Spinal cord (tissue), 10 donors: Measurements from ENCODE around the gene AIFM3. TPM values are rescaled to one million over a fixed set of nuclear protein-coding genes. Genes with fewer than 3 reads are reported as not detected.

Experiments
- DNase-seq, 6 donors: peaks; one replicate each; pipeline versions ENCODE4 v3.0.0 to v3.0.0-alpha.2; 2013 to 2015; ENCODE audit warnings: low spot score in 6 of 6, low read depth in 4 of 6
- H3K27ac ChIP-seq: one replicate; pipeline ENCODE4 v1.5.1; 2013; ENCODE audit warnings: low read depth, low read length, control low read depth
- H3K27me3 ChIP-seq: one replicate; pipeline ENCODE4 v1.6.1; 2013; ENCODE audit warnings: low read length; ENCODE audit not compliant: control insufficient read depth, insufficient read depth
- H3K36me3 ChIP-seq: one replicate; pipeline ENCODE4 v1.6.1; 2013; ENCODE audit warnings: low read length; ENCODE audit not compliant: control insufficient read depth, insufficient read depth
- H3K4me1 ChIP-seq: one replicate; pipeline ENCODE4 v1.6.1; 2013; ENCODE audit warnings: low read length; ENCODE audit not compliant: control insufficient read depth, insufficient read depth
- H3K4me3 ChIP-seq: one replicate; pipeline ENCODE4 v1.5.1; 2013; ENCODE audit warnings: low read depth, low read length, control low read depth
- H3K9me3 ChIP-seq: one replicate; pipeline ENCODE4 v1.6.1; 2013; ENCODE audit warnings: low read length; ENCODE audit not compliant: control insufficient read depth, insufficient read depth
- WGBS: methylation state at CpG from one replicate; pipeline ENCODE4 v1.1.5; 2013; ENCODE audit warnings: missing lambda C conversion rate; ENCODE audit not compliant: insufficient coverage; 5-methylcytosine and 5-hydroxymethylcytosine counted together
- polyA plus RNA-seq, 2 donors: library from polyadenylated mRNA; unstranded; fragments of 120-200 nt; gene quantifications; one replicate each; pipeline ENCODE4 v1.2.1, GENCODE V29; 2013; ENCODE audit not compliant: insufficient read length in 2 of 2
- total RNA-seq, 2 donors: library from RNA; depleted of rRNA in 1 of 2; stranded (reverse); fragments of 120-200 nt in 1 of 2; fragments of >200 nt in 1 of 2; gene quantifications; one replicate each; pipeline versions ENCODE4 v1.2.3 to v1.2.4, GENCODE V29; 2013 to 2014
- donor health status: healthy.

Gene AIFM3
- total and polyA plus RNA-seq, 4 donors, result 29.4 to 147 (median 40.1) TPM

GRCh38 chr22:20995329-20996030 is 28.4 kb downstream of the AIFM3 start:
- Histone ChIP-seq H3K27me3 (no peaks in the 10 kb centered on the region), H3K9me3 (no peaks in the 10 kb centered on the region), H3K27ac (no peak overlapping the region), H3K4me1 (peaks cover 13% of the 10 kb centered on the region), H3K4me3 (no peak overlapping the region), H3K36me3 (peaks cover 100% of the 10 kb centered on the region)
- 95% methylated on average over 22 of the region's 23 CpGs for WGBS
- DNase-seq, result no peak

DNA sequence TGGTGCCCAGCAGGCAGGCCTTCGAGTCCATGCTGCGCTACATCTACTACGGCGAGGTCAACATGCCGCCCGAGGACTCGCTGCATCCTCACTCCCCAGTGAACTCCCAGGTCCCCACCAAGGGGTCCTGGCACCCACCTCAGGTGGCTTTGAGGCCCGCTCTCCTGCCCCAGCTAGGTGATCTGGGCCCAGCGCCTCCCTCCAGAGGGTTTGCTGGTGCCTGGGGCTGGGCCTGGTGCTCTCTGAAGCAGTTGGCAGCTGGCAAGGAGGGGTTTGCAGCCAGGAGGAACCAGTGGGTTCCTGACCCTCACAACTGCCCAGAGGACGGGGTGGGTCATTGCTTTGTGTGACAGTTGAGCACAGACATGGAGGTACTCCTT is 29.0 kb downstream of the AIFM3 start:
- Histone ChIP-seq H3K36me3 (peaks cover 100% of the 10 kb centered on the region), H3K4me3 (no peak overlapping the region), H3K27me3 (no peaks in the 10 kb centered on the region), H3K9me3 (no peaks in the 10 kb centered on the region), H3K4me1 (peaks cover 19% of the 10 kb centered on the region), H3K27ac (no peak overlapping the region)
- WGBS, result 96% methylated on average over 10 of the region's 10 CpGs
- DNase-seq, result no peak

GRCh38 chr22:20996598-20997535 is 29.8 kb downstream of the AIFM3 start:
- Histone ChIP-seq H3K27ac (no peak overlapping the region), H3K4me1 (peaks cover 25% of the 10 kb centered on the region), H3K36me3 (peaks cover 94% of the 10 kb centered on the region), H3K4me3 (no peak overlapping the region), H3K27me3 (no peaks in the 10 kb centered on the region), H3K9me3 (no peaks in the 10 kb centered on the region)
- WGBS, result 90% methylated on average over 27 of the region's 27 CpGs
- DNase-seq, result no peak

GRCh38 chr22:20997536-20998257 is 30.6 kb downstream of the AIFM3 start:
- Histone ChIP-seq H3K36me3 (peaks cover 86% of the 10 kb centered on the region), H3K4me3 (no peak overlapping the region), H3K9me3 (no peaks in the 10 kb centered on the region), H3K27ac (no peak overlapping the region), H3K27me3 (no peaks in the 10 kb centered on the region), H3K4me1 (peaks cover 28% of the 10 kb centered on the region)
- no peak for DNase-seq
- 79% methylated on average over 10 of the region's 13 CpGs for WGBS

DNA sequence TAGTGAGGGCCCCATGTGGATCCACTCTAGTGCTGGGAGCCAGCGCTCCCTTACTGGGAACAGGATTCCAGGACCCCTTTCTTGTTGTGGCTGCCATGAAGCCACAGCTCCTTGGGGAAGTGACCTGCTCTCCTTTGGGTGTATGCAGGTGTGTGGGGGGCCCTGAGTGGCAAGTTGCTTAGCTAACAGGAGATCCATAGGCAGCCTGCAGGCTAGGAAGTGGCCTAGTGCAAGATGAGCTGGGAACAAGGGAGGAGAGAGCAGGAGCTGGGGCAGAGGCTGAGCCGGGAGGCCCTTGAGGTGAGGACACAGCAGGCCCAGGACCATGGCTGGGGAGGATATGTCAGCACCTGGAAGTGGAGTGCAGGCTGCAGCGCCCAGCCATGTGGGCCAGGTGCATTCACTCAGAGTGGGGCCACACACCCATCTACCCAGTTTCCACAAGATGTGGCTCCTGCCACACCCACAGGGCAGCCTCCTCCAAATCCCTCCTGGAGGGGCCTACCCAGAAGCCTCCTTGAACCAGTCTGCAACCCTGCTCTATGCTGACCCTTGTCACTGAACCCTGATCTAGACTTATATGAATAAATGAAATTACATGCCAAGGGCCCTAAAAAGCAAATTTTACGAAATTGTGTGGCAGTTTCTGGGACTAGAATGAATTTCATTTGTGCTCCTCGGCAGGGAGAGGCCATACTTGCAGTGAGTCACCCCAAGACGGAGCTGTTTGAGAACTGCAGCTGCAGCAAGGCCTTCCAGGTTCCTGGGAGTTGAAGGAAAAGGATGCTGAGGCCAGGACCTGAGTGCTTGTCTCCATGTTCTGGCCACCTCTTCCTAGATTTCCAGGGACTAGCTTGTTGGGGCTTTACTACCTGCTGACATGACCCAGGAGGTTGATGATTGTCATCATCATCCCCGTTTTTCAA is 31.6 kb downstream of the AIFM3 start:
- Histone ChIP-seq H3K36me3 (peaks cover 79% of the 10 kb centered on the region), H3K27ac (no peak overlapping the region), H3K4me1 (peaks cover 38% of the 10 kb centered on the region), H3K4me3 (no peak overlapping the region), H3K27me3 (no peaks in the 10 kb centered on the region), H3K9me3 (no peaks in the 10 kb centered on the region)
- DNase-seq, result no peak
- 74% methylated on average over 6 of the region's 7 CpGs for WGBS

DNA sequence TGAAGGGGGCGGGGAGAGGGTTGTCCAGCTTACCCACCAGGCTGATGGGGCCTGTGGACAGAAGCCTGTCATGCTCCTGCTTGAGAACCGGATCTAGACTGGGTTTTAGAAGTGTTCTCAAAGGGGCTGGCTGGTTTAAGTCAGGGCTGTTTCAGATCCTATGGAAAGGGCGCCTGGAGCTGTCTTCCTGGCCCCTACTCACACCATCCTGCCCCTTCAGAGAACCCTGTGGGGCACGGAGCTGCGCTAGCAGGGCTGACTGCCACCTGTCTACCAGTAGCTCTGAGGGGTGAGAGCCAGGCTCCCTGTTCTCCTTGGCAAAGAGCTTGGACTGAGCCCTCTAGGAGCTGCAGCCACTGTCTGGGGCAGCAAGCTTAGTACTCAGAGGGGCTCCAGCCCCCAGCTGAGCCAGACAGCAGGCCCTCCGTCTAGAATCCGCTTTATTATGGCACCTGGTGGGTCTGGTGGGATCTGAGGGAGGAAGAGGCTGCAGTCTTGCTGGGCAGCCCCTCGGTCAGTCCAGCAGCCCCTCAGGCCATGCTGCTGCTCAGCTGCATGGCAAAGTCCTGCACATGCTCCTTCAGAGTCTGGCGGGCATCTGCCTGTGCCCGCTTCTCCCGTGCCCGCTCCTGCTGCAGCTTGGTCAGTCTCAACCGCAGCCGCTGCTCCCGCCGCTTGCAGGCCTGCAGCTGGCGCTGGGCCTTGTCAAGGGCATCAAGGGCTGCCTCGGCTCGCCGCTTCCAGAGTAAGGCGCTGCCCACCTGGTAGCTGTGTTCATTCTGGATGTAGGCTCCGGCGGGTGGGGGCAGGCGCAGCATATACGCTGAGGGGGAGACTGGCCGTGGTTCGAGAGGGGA is 32.5 kb downstream of the AIFM3 start:
- 90% methylated on average over 27 of the region's 27 CpGs for WGBS
- Histone ChIP-seq H3K27ac (no peak overlapping the region), H3K9me3 (no peaks in the 10 kb centered on the region), H3K4me1 (peaks cover 39% of the 10 kb centered on the region), H3K36me3 (peaks cover 70% of the 10 kb centered on the region), H3K4me3 (no peak overlapping the region), H3K27me3 (no peaks in the 10 kb centered on the region)
- DNase-seq, result no peak

GRCh38 chr22:21000207-21000986 is 33.3 kb downstream of the AIFM3 start:
- H3K36me3 ChIP-seq, result peaks cover 67% of the 10 kb centered on the region
- peaks cover 39% of the 10 kb centered on the region for H3K4me1 ChIP-seq
- no peak overlapping the region for H3K27ac ChIP-seq
- H3K27me3 ChIP-seq, result no peaks in the 10 kb centered on the region
- 49% methylated on average over 15 of the region's 22 CpGs for WGBS
- H3K4me3 ChIP-seq, result peak overlapping the region; percentile 88
- H3K9me3 ChIP-seq, result no peaks in the 10 kb centered on the region
- no peak for DNase-seq
